ENCODE results near the gene EPHB2. TPM values are rescaled to one million over a fixed set of nuclear protein-coding genes. Genes with fewer than 3 reads are reported as not detected.

The EPHB2 gene
- total RNA-seq, 1 donor from 2014 or later, result 69.4 TPM

- H3K27me3 Mint-ChIP-seq, result no peaks in the 10 kb centered on the region
- H3K36me3 Mint-ChIP-seq (ENCODE audit: insufficient read depth), result peaks cover 8% of the 10 kb centered on the region
- no peak for DNase-seq (ENCODE audit: low spot score, unreplicated experiment)
- H3K4me1 Mint-ChIP-seq (ENCODE audit: low read depth), result peaks cover 6% of the 10 kb centered on the region
- no peak overlapping the region for H3K4me3 Mint-ChIP-seq (ENCODE audit: low read depth)
- no peak overlapping the region for H3K27ac Mint-ChIP-seq
- no peaks in the 10 kb centered on the region for H3K9me3 Mint-ChIP-seq (ENCODE audit: low read depth)
- TF ChIP-seq CTCF (IDR thresholded peaks at IDR 0.05; ENCODE audit: unreplicated experiment), result no peak
These were observed 168.0 kb downstream of the EPHB2 start for GRCh38 chr1:22878626-22879025.

DNA sequence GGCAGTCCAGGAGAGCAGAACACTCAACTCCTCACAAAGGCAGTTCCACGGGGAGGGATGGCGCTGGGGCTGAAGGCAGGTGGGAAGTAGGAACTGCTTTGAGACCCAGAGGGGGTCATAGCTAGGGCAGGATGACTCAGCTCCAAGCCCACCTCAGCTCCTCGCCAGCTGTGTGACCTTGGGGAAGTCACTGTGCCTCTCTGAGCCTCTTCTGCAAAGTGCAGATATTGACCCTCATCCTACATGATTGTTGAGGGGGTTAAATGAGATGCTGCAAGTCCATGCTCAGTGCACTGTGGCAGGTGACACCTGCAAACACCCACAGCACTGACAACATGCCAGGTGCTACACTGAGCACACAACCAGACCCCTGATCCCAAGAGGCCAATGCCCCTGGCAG is 168.8 kb downstream of the EPHB2 start:
- H3K27ac Mint-ChIP-seq, result no peak overlapping the region
- no peak overlapping the region for H3K4me3 Mint-ChIP-seq (ENCODE audit: low read depth)
- TF ChIP-seq CTCF (IDR thresholded peaks at IDR 0.05; ENCODE audit: unreplicated experiment), result no peak
- peaks cover 8% of the 10 kb centered on the region for H3K36me3 Mint-ChIP-seq (ENCODE audit: insufficient read depth)
- no peaks in the 10 kb centered on the region for H3K9me3 Mint-ChIP-seq (ENCODE audit: low read depth)
- peaks cover 6% of the 10 kb centered on the region for H3K4me1 Mint-ChIP-seq (ENCODE audit: low read depth)
- no peaks in the 10 kb centered on the region for H3K27me3 Mint-ChIP-seq
- DNase-seq (ENCODE audit: low spot score, unreplicated experiment), result no peak

DNA sequence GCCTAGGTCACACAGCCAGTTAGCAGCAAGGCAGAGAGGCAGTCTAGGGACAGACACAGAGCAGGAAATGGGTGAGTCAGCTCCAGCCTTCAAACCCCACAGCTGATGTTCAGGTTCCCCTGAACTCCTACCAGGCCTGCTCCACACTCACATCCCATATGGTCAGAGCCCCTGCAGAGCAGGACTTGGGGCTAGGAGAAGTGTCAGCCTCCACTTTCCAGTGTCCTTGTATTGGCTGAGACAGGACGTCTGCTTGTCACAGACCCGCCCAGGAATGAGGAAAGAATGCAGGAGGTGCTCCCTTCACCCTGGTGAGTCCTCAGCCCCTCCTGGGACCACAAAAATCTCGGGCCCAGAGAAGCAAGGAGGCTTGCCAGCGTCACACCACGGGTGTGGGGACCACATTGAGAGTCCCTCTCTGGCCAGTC is 169.5 kb downstream of the EPHB2 start:
- no peak overlapping the region for H3K27ac Mint-ChIP-seq

GRCh38 chr1:22883406-22883805 is 172.8 kb downstream of the EPHB2 start:
- Mint-ChIP-seq H3K9me3 (ENCODE audit: low read depth) (no peaks in the 10 kb centered on the region), H3K27me3 (no peaks in the 10 kb centered on the region), H3K36me3 (ENCODE audit: insufficient read depth) (peaks cover 12% of the 10 kb centered on the region), H3K27ac (no peak overlapping the region), H3K4me3 (ENCODE audit: low read depth) (no peak overlapping the region), H3K4me1 (ENCODE audit: low read depth) (no peaks in the 10 kb centered on the region)
- TF ChIP-seq CTCF (IDR thresholded peaks at IDR 0.05; ENCODE audit: unreplicated experiment), result no peak
- DNase-seq (ENCODE audit: low spot score, unreplicated experiment), result no peak

More for the DNA sequence above, 169.5 kb downstream of the EPHB2 start:
- TF ChIP-seq CTCF (IDR thresholded peaks at IDR 0.05; ENCODE audit: unreplicated experiment), result no peak
- no peak for DNase-seq (ENCODE audit: low spot score, unreplicated experiment)
- peaks cover 6% of the 10 kb centered on the region for H3K4me1 Mint-ChIP-seq (ENCODE audit: low read depth)
- H3K27me3 Mint-ChIP-seq, result no peaks in the 10 kb centered on the region
- no peaks in the 10 kb centered on the region for H3K9me3 Mint-ChIP-seq (ENCODE audit: low read depth)
- no peak overlapping the region for H3K4me3 Mint-ChIP-seq (ENCODE audit: low read depth)
- peaks cover 11% of the 10 kb centered on the region for H3K36me3 Mint-ChIP-seq (ENCODE audit: insufficient read depth)

- Mint-ChIP-seq H3K27ac (no peak overlapping the region), H3K9me3 (ENCODE audit: low read depth) (no peaks in the 10 kb centered on the region), H3K27me3 (no peaks in the 10 kb centered on the region), H3K4me1 (ENCODE audit: low read depth) (no peaks in the 10 kb centered on the region), H3K4me3 (ENCODE audit: low read depth) (no peak overlapping the region), H3K36me3 (ENCODE audit: insufficient read depth) (peaks cover 12% of the 10 kb centered on the region)
- no peak for TF ChIP-seq CTCF (IDR thresholded peaks at IDR 0.05; ENCODE audit: unreplicated experiment)
- DNase-seq (ENCODE audit: low spot score, unreplicated experiment), result no peak
These were observed 174.3 kb downstream of the EPHB2 start for GRCh38 chr1:22884806-22885530.
